DOHH2 (cell line): ENCODE results near the gene SERPINF2.

Experiments used
- H3F3A ChIP-seq: fragments of 200-600 bp; sonication (generic), shearing (Covaris generic); 2 replicates; pipeline ENCODE4 v1.6.0; 2016; ENCODE audit warnings: antibody characterized with exemption, mild to moderate bottlenecking; ENCODE audit not compliant: control insufficient read depth, insufficient read depth
- H3K27ac ChIP-seq: fragments of 200-600 bp; sonication (generic); 2 replicates; pipeline ENCODE4 v1.5.1; 2014; ENCODE audit warnings: low read depth, mild to moderate bottlenecking, low read length, moderate library complexity
- H3K27me3 ChIP-seq: fragments of 200-600 bp; sonication (generic); 2 replicates; pipeline ENCODE4 v1.6.1; 2014; ENCODE audit warnings: mild to moderate bottlenecking, low read length, mixed read lengths; ENCODE audit not compliant: control insufficient read depth
- H3K36me3 ChIP-seq: fragments of 200-600 bp; sonication (generic); 2 replicates; pipeline ENCODE4 v1.6.1; 2014; ENCODE audit warnings: mild to moderate bottlenecking, low read length, moderate library complexity, mixed read lengths; ENCODE audit not compliant: control insufficient read depth
- H3K4me1 ChIP-seq: fragments of 200-600 bp; sonication (generic); 2 replicates; pipeline ENCODE4 v1.6.1; 2014; ENCODE audit warnings: mild to moderate bottlenecking, low read length, mixed read lengths; ENCODE audit not compliant: control insufficient read depth
- H3K4me2 ChIP-seq: fragments of 200-600 bp; sonication (generic); 2 replicates; pipeline ENCODE4 v1.6.0; 2014; ENCODE audit warnings: mild to moderate bottlenecking, low read length, moderate library complexity
- H3K4me3 ChIP-seq: fragments of 200-600 bp; sonication (generic); 2 replicates; pipeline ENCODE4 v1.5.1; 2014; ENCODE audit warnings: mild to moderate bottlenecking, low read length, mixed read lengths
- H3K79me2 ChIP-seq: fragments of 200-600 bp; sonication (generic); 2 replicates; pipeline ENCODE4 v1.6.1; 2014; ENCODE audit warnings: mild to moderate bottlenecking, low read length, mixed read lengths; ENCODE audit not compliant: control insufficient read depth
- H3K9me2 ChIP-seq: fragments of 200-600 bp; sonication (generic); replicated peaks from 2 replicates; pipeline ENCODE4 v1.6.1; 2014; ENCODE audit warnings: mild to moderate bottlenecking, low read length, mixed read lengths; ENCODE audit not compliant: control insufficient read depth
- H3K9me3 ChIP-seq: fragments of 200-600 bp; sonication (generic); 2 replicates; pipeline ENCODE4 v1.6.1; 2014; ENCODE audit warnings: antibody characterized with exemption, low read length, mixed read lengths; ENCODE audit not compliant: control insufficient read depth, insufficient read depth
- H4K20me1 ChIP-seq: fragments of 200-600 bp; sonication (generic); 2 replicates; pipeline ENCODE4 v1.6.0; 2014; ENCODE audit warnings: low read depth, mild to moderate bottlenecking, antibody characterized with exemption, low read length, moderate library complexity; ENCODE audit not compliant: control insufficient read depth, insufficient read depth
- CTCF ChIP-seq: fragments of 200-600 bp; sonication (generic); IDR thresholded peaks from one replicate; pipeline ENCODE4 v1.5.1; 2014; ENCODE audit warnings: antibody characterized with exemption, mild to moderate bottlenecking, low read depth, low read length; ENCODE audit not compliant: poor library complexity, severe bottlenecking
- EZH2phosphoT487 ChIP-seq: fragments of 200-600 bp; sonication (generic); IDR thresholded peaks from 2 replicates; pipeline ENCODE4 v1.6.1; 2017; ENCODE audit warnings: borderline replicate concordance, mild to moderate bottlenecking, antibody characterized with exemption, low read length, moderate library complexity, mixed read lengths

The SERPINF2 gene

GRCh38 chr17:1759529-1759928, 16.9 kb downstream of the SERPINF2 start:
- H3K27me3 ChIP-seq, result no peaks in the 10 kb centered on the region
- no peak overlapping the region for H3K27ac ChIP-seq
- H3K9me2 ChIP-seq, result no peaks in the 10 kb centered on the region
- H3K36me3 ChIP-seq, result no peaks in the 10 kb centered on the region
- H3K4me3 ChIP-seq, result no peak overlapping the region
- H3F3A ChIP-seq, result peaks cover 13% of the 10 kb centered on the region
- no peak overlapping the region for H3K4me2 ChIP-seq
- H4K20me1 ChIP-seq, result no peaks in the 10 kb centered on the region
- H3K4me1 ChIP-seq, result peaks cover 34% of the 10 kb centered on the region
- no peaks in the 10 kb centered on the region for H3K9me3 ChIP-seq
- TF ChIP-seq CTCF (no peak), EZH2phosphoT487 (no peak)
- H3K79me2 ChIP-seq, result no peaks in the 10 kb centered on the region

- Histone ChIP-seq H4K20me1 (no peaks in the 10 kb centered on the region), H3K27ac (peak overlapping the region; percentile 81), H3K4me1 (peaks cover 58% of the 10 kb centered on the region), H3K79me2 (no peaks in the 10 kb centered on the region), H3K36me3 (no peaks in the 10 kb centered on the region), H3K9me2 (no peaks in the 10 kb centered on the region), H3K9me3 (no peaks in the 10 kb centered on the region), H3F3A (peaks cover 14% of the 10 kb centered on the region), H3K4me2 (peak overlapping the region; percentile 48), H3K27me3 (no peaks in the 10 kb centered on the region), H3K4me3 (peak overlapping the region; percentile 41)
- TF ChIP-seq EZH2phosphoT487 (no peak), CTCF (no peak)
These were observed 19.7 kb downstream of the SERPINF2 start for GRCh38 chr17:1762233-1762900.

GRCh38 chr17:1762901-1763898, 20.5 kb downstream of the SERPINF2 start:
- peaks cover 12% of the 10 kb centered on the region for H3F3A ChIP-seq
- TF ChIP-seq CTCF, result no peak
- no peaks in the 10 kb centered on the region for H3K9me2 ChIP-seq
- no peaks in the 10 kb centered on the region for H3K27me3 ChIP-seq
- peak overlapping the region; percentile 41 for H3K4me3 ChIP-seq
- H4K20me1 ChIP-seq, result no peaks in the 10 kb centered on the region
- peaks cover 66% of the 10 kb centered on the region for H3K4me1 ChIP-seq
- H3K36me3 ChIP-seq, result no peaks in the 10 kb centered on the region
- no peaks in the 10 kb centered on the region for H3K9me3 ChIP-seq
- peak overlapping the region; percentile 48 for H3K4me2 ChIP-seq
- peak overlapping the region; percentile 81 for H3K27ac ChIP-seq
- no peaks in the 10 kb centered on the region for H3K79me2 ChIP-seq
